A549 treated with CORT108297 at 1 μM for 4 hours (cell line): ENCODE results near the gene AP4S1. TPM values are rescaled to one million over a fixed set of nuclear protein-coding genes. Genes with fewer than 3 reads are reported as not detected.

Experiments used
- total RNA-seq: library from RNA; stranded (reverse); fragments of 200-300 nt; extraction: Qiagen RNA extraction; gene quantifications from 5 replicates; pipeline ENCODE4 v1.2.3, GENCODE V29; 2022

AP4S1 gene, protein sequence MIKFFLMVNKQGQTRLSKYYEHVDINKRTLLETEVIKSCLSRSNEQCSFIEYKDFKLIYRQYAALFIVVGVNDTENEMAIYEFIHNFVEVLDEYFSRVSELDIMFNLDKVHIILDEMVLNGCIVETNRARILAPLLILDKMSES
- 8.7 to 10.5 TPM (median 9.2 TPM) in 5 replicates for total RNA-seq

DNA sequence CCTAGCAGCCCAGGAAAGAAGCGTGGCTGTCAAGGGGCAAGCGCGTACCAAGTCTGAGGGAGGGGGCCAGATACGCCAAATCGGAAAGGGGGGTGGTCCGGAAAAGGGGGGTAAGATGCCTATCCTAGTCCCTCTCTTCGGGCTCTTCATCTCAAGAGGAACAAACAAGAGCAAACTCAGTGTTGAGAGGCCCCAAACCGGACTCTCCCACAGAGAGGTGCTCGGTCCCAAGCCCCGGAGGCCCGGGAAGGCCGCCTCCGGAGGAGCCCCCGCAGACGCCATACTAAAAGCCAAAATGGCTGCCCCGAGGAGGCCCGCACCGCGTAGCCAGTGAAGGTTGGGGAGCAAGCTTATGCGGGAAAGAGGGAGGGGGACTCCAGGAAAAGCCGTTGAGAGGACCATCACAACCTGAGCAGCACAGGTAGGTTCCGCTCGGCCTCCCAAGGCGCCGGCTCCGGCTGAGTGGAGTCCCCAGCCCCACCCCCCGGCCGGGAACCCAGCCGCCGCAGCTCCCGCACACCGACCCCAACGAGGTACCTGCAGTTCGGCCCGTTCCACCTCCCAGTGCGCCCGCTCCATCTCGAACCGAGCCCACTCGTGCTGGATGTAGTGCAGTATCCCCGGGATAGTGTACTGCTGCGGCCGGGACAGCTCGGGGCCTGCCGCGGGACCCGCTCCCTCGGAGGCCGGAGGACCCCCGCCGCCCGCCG is at the start of gene AP4S1:
TSS of gene AP4S1 (plus strand) at position 283 of the 710 bp plus-strand sequence. CDS start 40,548 bp downstream, outside the sequence.

DNA sequence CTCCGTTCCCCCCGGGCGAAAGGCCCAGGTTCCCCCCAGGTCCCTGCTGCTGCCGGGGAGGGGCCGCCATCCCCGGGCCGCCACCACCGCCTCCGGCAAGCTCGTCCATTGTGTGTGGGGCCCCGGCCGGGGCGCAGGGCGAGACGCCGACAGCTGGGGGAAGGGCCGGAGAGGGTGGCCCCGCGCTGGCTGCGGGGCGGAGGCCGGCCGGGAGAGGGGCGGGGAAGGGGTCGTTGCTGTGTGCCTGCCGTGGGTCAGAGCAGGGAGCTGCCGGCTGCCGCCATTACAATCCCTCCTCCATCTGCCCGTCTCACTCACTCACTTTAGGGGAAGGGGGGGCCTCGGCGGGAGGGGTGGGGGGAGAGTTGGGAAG is 614 bp downstream of the AP4S1 start, which contains the start of gene STRN3:
TSS of gene STRN3 (minus strand) at position 303 of the 373 bp plus-strand sequence. CDS start at position 109, 194 bp downstream.

Other genes with a start within 250 kb of the AP4S1 start
- 21.4 to 26.9 TPM (median 24.2 TPM) in 5 replicates for gene COCH, start 151.1 kb upstream of the AP4S1 start, total RNA-seq
- gene STRN3, start 730 bp downstream of the AP4S1 start, total RNA-seq: 12.9 to 17.7 TPM (median 15.8 TPM) in 5 replicates
- 56.4 to 79.7 TPM (median 57.9 TPM) in 5 replicates for gene HECTD1, start 182.1 kb downstream of the AP4S1 start, total RNA-seq